Mesenchymal stem cell (in vitro differentiated cells and primary cell): ENCODE data around the gene LRRC9.
"Not testable (repeated sequence)": the region's sequence is repeated elsewhere in the genome, so short reads cannot be mapped to it uniquely, and the experiment has no call there.

Experiments
- DNase-seq: peaks from one replicate; pipeline ENCODE4 v3.0.0-alpha.2; 2013
- H2AFZ ChIP-seq: one replicate; pipeline ENCODE4 v1.6.1; 2013; ENCODE audit warnings: low read depth, mild to moderate bottlenecking, control low read depth, inconsistent platforms, low read length, moderate library complexity
- H2AK5ac ChIP-seq: 2 replicates; pipeline ENCODE4 v1.6.1; 2013; ENCODE audit warnings: low read length, moderate library complexity, mild to moderate bottlenecking, inconsistent platforms; ENCODE audit not compliant: severe bottlenecking
- H2BK120ac ChIP-seq: one replicate; pipeline ENCODE4 v1.6.1; 2013; ENCODE audit warnings: low read depth, mild to moderate bottlenecking, inconsistent platforms, low read length, moderate library complexity
- H2BK12ac ChIP-seq, 2 experiments: one replicate each; pipeline ENCODE4 v1.6.1; 2013; ENCODE audit warnings: inconsistent platforms in 2 of 2, low read length in 2 of 2, mild to moderate bottlenecking in 2 of 2, moderate library complexity in 2 of 2, control low read depth in 1 of 2
- H2BK15ac ChIP-seq: one replicate; pipeline ENCODE4 v1.6.1; 2013; ENCODE audit warnings: mild to moderate bottlenecking, low read depth, inconsistent platforms; ENCODE audit not compliant: poor library complexity, severe bottlenecking
- H2BK5ac ChIP-seq: 2 replicates; pipeline ENCODE4 v1.6.1; 2013; ENCODE audit warnings: low read depth, mild to moderate bottlenecking, low read length, control low read depth, inconsistent platforms; ENCODE audit not compliant: poor library complexity, severe bottlenecking
- H3K14ac ChIP-seq, 2 experiments: one replicate each; pipeline ENCODE4 v1.6.1; 2013; ENCODE audit warnings: inconsistent platforms in 2 of 2, low read length in 2 of 2, control low read depth in 1 of 2, mild to moderate bottlenecking in 1 of 2, moderate library complexity in 1 of 2
- H3K18ac ChIP-seq, 2 experiments: one replicate each; pipeline ENCODE4 v1.6.1; 2013; ENCODE audit warnings: inconsistent platforms in 2 of 2, low read length in 2 of 2, control low read depth in 1 of 2, low read depth in 1 of 2, mild to moderate bottlenecking in 1 of 2
- H3K23ac ChIP-seq, 2 experiments: one replicate each; pipeline ENCODE4 v1.6.1; 2013; ENCODE audit warnings: inconsistent platforms in 2 of 2, low read length in 2 of 2, mild to moderate bottlenecking in 2 of 2, moderate library complexity in 2 of 2, control low read depth in 1 of 2
- H3K27ac ChIP-seq: 2 replicates; pipeline ENCODE4 v1.5.1; 2013; ENCODE audit warnings: mild to moderate bottlenecking, moderate library complexity, low read length, control low read depth, inconsistent platforms; ENCODE audit not compliant: poor library complexity, severe bottlenecking
- H3K27me3 ChIP-seq, 2 experiments: 2 replicates each; pipeline versions ENCODE4 v1.6.1 to v1.7.0; 2013; ENCODE audit warnings: low read length in 2 of 2, mild to moderate bottlenecking in 2 of 2, moderate library complexity in 2 of 2, control low read depth in 1 of 2, inconsistent platforms in 1 of 2; ENCODE audit not compliant: control insufficient read depth in 1 of 2, insufficient read depth in 1 of 2
- H3K36me3 ChIP-seq, 2 experiments: 2 replicates each; pipeline versions ENCODE4 v1.6.1 to v1.7.0; 2013; ENCODE audit warnings: low read length in 2 of 2, control low read depth in 1 of 2, inconsistent platforms in 1 of 2, low read depth in 1 of 2, mild to moderate bottlenecking in 1 of 2; ENCODE audit not compliant: insufficient read depth in 2 of 2, control insufficient read depth in 1 of 2
- H3K4ac ChIP-seq, 2 experiments: one replicate each; pipeline ENCODE4 v1.6.1; 2013; ENCODE audit warnings: inconsistent platforms in 2 of 2, low read length in 2 of 2, mild to moderate bottlenecking in 2 of 2, moderate library complexity in 2 of 2, control low read depth in 1 of 2, low read depth in 1 of 2
- H3K4me1 ChIP-seq: 2 replicates; pipeline ENCODE4 v1.6.1; 2013; ENCODE audit warnings: low read depth, low read length, control low read depth; ENCODE audit not compliant: control insufficient read depth, insufficient read depth
- H3K4me2 ChIP-seq: 2 replicates; pipeline ENCODE4 v1.6.1; 2013; ENCODE audit warnings: low read length, mild to moderate bottlenecking, inconsistent platforms; ENCODE audit not compliant: poor library complexity, severe bottlenecking
- H3K4me3 ChIP-seq, 2 experiments: 2 replicates each; pipeline versions ENCODE4 v1.5.1 to v1.7.0; 2013; ENCODE audit warnings: low read length in 2 of 2, mild to moderate bottlenecking in 2 of 2, control low read depth in 1 of 2, low read depth in 1 of 2; ENCODE audit not compliant: insufficient read depth in 1 of 2
- H3K79me1 ChIP-seq: replicated peaks from 2 replicates; pipeline ENCODE4 v1.6.1; 2013; ENCODE audit warnings: mild to moderate bottlenecking, control low read depth, low read length, inconsistent platforms; ENCODE audit not compliant: poor library complexity, severe bottlenecking
- H3K9ac ChIP-seq: 2 replicates; pipeline ENCODE4 v1.7.0; 2013; ENCODE audit warnings: mild to moderate bottlenecking, low read length, moderate library complexity
- H3K9me3 ChIP-seq: 2 replicates; pipeline ENCODE4 v1.7.0; 2013; ENCODE audit warnings: mild to moderate bottlenecking, low read length; ENCODE audit not compliant: control insufficient read depth
- H4K8ac ChIP-seq: one replicate; pipeline ENCODE4 v1.6.1; 2013; ENCODE audit warnings: inconsistent platforms, mild to moderate bottlenecking, low read length, moderate library complexity
- H4K91ac ChIP-seq: one replicate; pipeline ENCODE4 v1.6.1; 2013; ENCODE audit warnings: mild to moderate bottlenecking, low read length, inconsistent platforms
- WGBS: methylation state at CpG from one replicate; pipeline ENCODE4 v1.1.7; 2013; ENCODE audit warnings: mixed read lengths; 5-methylcytosine and 5-hydroxymethylcytosine counted together

Gene LRRC9

GRCh38 chr14:59944909-59945308, 25.0 kb downstream of the LRRC9 start:
- H3K9me3 ChIP-seq = no peaks in the 10 kb centered on the region

GRCh38 chr14:59952141-59952540, 32.2 kb downstream of the LRRC9 start:
- not testable (repeated sequence) for H3K36me3 ChIP-seq, H3K4me1 ChIP-seq, H2AFZ ChIP-seq, H3K4ac ChIP-seq, H3K4me3 ChIP-seq, H4K8ac ChIP-seq, H3K27ac ChIP-seq, H3K79me1 ChIP-seq, DNase-seq, H2AK5ac ChIP-seq, H4K91ac ChIP-seq, H3K27me3 ChIP-seq, H3K9ac ChIP-seq, H3K4me2 ChIP-seq, H2BK120ac ChIP-seq, H2BK12ac ChIP-seq, H3K23ac ChIP-seq, H2BK15ac ChIP-seq, H3K9me3 ChIP-seq, H2BK5ac ChIP-seq, H3K18ac ChIP-seq, H3K14ac ChIP-seq
- 69% methylated on average over 11 of the region's 30 CpGs for WGBS

More at GRCh38 chr14:59944909-59945308, 25.0 kb downstream of the LRRC9 start:
- H2BK12ac ChIP-seq = no peak overlapping the region
- H2BK15ac ChIP-seq = no peak overlapping the region
- H3K4ac ChIP-seq = no peak overlapping the region
- no peak overlapping the region for H3K27ac ChIP-seq
- no peak overlapping the region for H3K14ac ChIP-seq
- H4K91ac ChIP-seq = no peak overlapping the region
- H3K23ac ChIP-seq = no peak overlapping the region
- H2AK5ac ChIP-seq = no peak overlapping the region
- H4K8ac ChIP-seq = no peak overlapping the region
- H2BK5ac ChIP-seq = no peak overlapping the region
- no peaks in the 10 kb centered on the region for H3K36me3 ChIP-seq
- no peak overlapping the region for H3K18ac ChIP-seq
- H3K27me3 ChIP-seq = no peaks in the 10 kb centered on the region
- no peak overlapping the region for H3K4me3 ChIP-seq
- H3K4me1 ChIP-seq = no peaks in the 10 kb centered on the region
- H3K9ac ChIP-seq = no peak overlapping the region
- no peak overlapping the region for H2BK120ac ChIP-seq
- H3K79me1 ChIP-seq = no peaks in the 10 kb centered on the region
- DNase-seq = no peak
- H2AFZ ChIP-seq = no peak overlapping the region
- H3K4me2 ChIP-seq = no peak overlapping the region

GRCh38 chr14:59957890-59958289, 37.9 kb downstream of the LRRC9 start:
- not testable (repeated sequence) for H4K91ac ChIP-seq, H2BK12ac ChIP-seq, DNase-seq, H4K8ac ChIP-seq, H3K79me1 ChIP-seq, H3K4me3 ChIP-seq, H2BK5ac ChIP-seq, H3K36me3 ChIP-seq, H3K4me2 ChIP-seq, H3K4me1 ChIP-seq, H2AK5ac ChIP-seq, H3K27ac ChIP-seq, H2BK120ac ChIP-seq, H2BK15ac ChIP-seq, H3K9me3 ChIP-seq, H3K14ac ChIP-seq, H3K4ac ChIP-seq, H2AFZ ChIP-seq, H3K18ac ChIP-seq, H3K27me3 ChIP-seq, H3K9ac ChIP-seq, H3K23ac ChIP-seq
- WGBS = 68% methylated on average over 4 of the region's 4 CpGs

- no peak overlapping the region for H3K4ac ChIP-seq
- H3K4me1 ChIP-seq = no peaks in the 10 kb centered on the region
- H3K9me3 ChIP-seq = peaks cover 5% of the 10 kb centered on the region
- no peaks in the 10 kb centered on the region for H3K79me1 ChIP-seq
- H3K9ac ChIP-seq = no peak overlapping the region
- H2BK12ac ChIP-seq = no peak overlapping the region
- no peak overlapping the region for H3K4me2 ChIP-seq
- DNase-seq = no peak
- no peak overlapping the region for H4K91ac ChIP-seq
- H2BK120ac ChIP-seq = no peak overlapping the region
- no peak overlapping the region for H3K14ac ChIP-seq
- no peak overlapping the region for H3K27ac ChIP-seq
- 83% methylated on average over 3 of the region's 3 CpGs for WGBS
- H3K18ac ChIP-seq = no peak overlapping the region
- H4K8ac ChIP-seq = no peak overlapping the region
- no peaks in the 10 kb centered on the region for H3K27me3 ChIP-seq
- H3K23ac ChIP-seq = no peak overlapping the region
- H2AK5ac ChIP-seq = no peak overlapping the region
- no peak overlapping the region for H2BK5ac ChIP-seq
- H2AFZ ChIP-seq = no peak overlapping the region
- no peak overlapping the region for H3K4me3 ChIP-seq
- no peak overlapping the region for H2BK15ac ChIP-seq
- no peaks in the 10 kb centered on the region for H3K36me3 ChIP-seq
Observed at GRCh38 chr14:59959668-59960067, 39.7 kb downstream of the LRRC9 start.
